ENCODE results near the gene RHOBTB3. TPM values are rescaled to one million over a fixed set of nuclear protein-coding genes. Genes with fewer than 3 reads are reported as not detected.
A peak's percentile ranks its signal among the peaks of the same experiment; 100 is the strongest.

The RHOBTB3 gene
- total RNA-seq, 4 donors from 2014 or later = 58.7 to 85.7 (median 68.0) TPM

- intact Hi-C loops (cut with DNase I) = loop anchor here (10.0 kb wide), 1 partner anchor 71 kb away; no protein-coding TSS in a partner anchor
- peaks cover 27 to 28% of the 10 kb centered on the region in 2 donors for H3K4me1 ChIP-seq
- H3K4me3 ChIP-seq (replicated peaks in 1 of 3) = no peak overlapping the region
- H3K9me3 ChIP-seq = no peaks in the 10 kb centered on the region
- H3K27ac ChIP-seq = peak overlapping the region in 2 of 3 donors; percentile 1 to 3
- H3K36me3 ChIP-seq = no peaks in the 10 kb centered on the region
- 62 to 63% methylated on average over 1 of the region's 1 CpG for WGBS, 2 donors
- no peak for DNase-seq
- TF ChIP-seq CTCF (IDR thresholded peaks at IDR 0.05) (no peak), POLR2A (IDR thresholded peaks at IDR 0.05) (no peak)
- no peaks in the 10 kb centered on the region for H3K27me3 ChIP-seq
These were observed 4.3 kb downstream of the RHOBTB3 start for GRCh38 chr5:95735406-95735805.

- intact Hi-C loops (cut with DNase I) = loop anchor here (10.0 kb wide), 1 partner anchor 73 kb away; no protein-coding TSS in a partner anchor
- no peak overlapping the region for H3K4me3 ChIP-seq (replicated peaks in 1 of 3)
- no peaks in the 10 kb centered on the region for H3K27me3 ChIP-seq
- no peaks in the 10 kb centered on the region for H3K36me3 ChIP-seq
- no peak overlapping the region for H3K27ac ChIP-seq
- no peak for DNase-seq
- 74 to 80% methylated on average over 4 of the region's 4 CpGs for WGBS, 2 donors
- TF ChIP-seq POLR2A (IDR thresholded peaks at IDR 0.05) = no peak
- no peak for TF ChIP-seq CTCF (IDR thresholded peaks at IDR 0.05)
- H3K9me3 ChIP-seq = no peaks in the 10 kb centered on the region
- H3K4me1 ChIP-seq = peaks cover 22 to 24% of the 10 kb centered on the region in 2 donors
These were observed 6.9 kb downstream of the RHOBTB3 start for GRCh38 chr5:95738072-95738471.

GRCh38 chr5:95738834-95739233 lies 7.7 kb downstream of the RHOBTB3 start:
- peaks cover 16 to 24% of the 10 kb centered on the region in 2 donors for H3K4me1 ChIP-seq

GRCh38 chr5:95739857-95740256 lies 8.7 kb downstream of the RHOBTB3 start:
- Histone ChIP-seq H3K4me3 (replicated peaks in 1 of 3) (no peak overlapping the region), H3K36me3 (no peaks in the 10 kb centered on the region), H3K4me1 (peaks cover 14 to 17% of the 10 kb centered on the region in 2 donors), H3K27ac (no peak overlapping the region), H3K27me3 (no peaks in the 10 kb centered on the region), H3K9me3 (no peaks in the 10 kb centered on the region)
- 94 to 98% methylated on average over 2 of the region's 2 CpGs for WGBS, 2 donors
- DNase-seq = no peak
- TF ChIP-seq POLR2A (IDR thresholded peaks at IDR 0.05) (no peak), CTCF (IDR thresholded peaks at IDR 0.05) (no peak)
- intact Hi-C loops (cut with DNase I) = loop anchor here (10.0 kb wide), 1 partner anchor 75 kb away; no protein-coding TSS in a partner anchor

More at GRCh38 chr5:95738834-95739233, 7.7 kb downstream of the RHOBTB3 start:
- DNase-seq = no peak
- WGBS, 2 donors = 97 to 98% methylated on average over 4 of the region's 4 CpGs
- Histone ChIP-seq H3K27ac (no peak overlapping the region), H3K4me3 (replicated peaks in 1 of 3) (no peak overlapping the region), H3K27me3 (no peaks in the 10 kb centered on the region), H3K9me3 (no peaks in the 10 kb centered on the region), H3K36me3 (no peaks in the 10 kb centered on the region)
- intact Hi-C loops (cut with DNase I) = loop anchor here (10.0 kb wide), 1 partner anchor 74 kb away; no protein-coding TSS in a partner anchor
- TF ChIP-seq POLR2A (IDR thresholded peaks at IDR 0.05) = no peak
- no peak for TF ChIP-seq CTCF (IDR thresholded peaks at IDR 0.05)

GRCh38 chr5:95741458-95741857 lies 10.3 kb downstream of the RHOBTB3 start:
- no peak overlapping the region for H3K4me3 ChIP-seq (replicated peaks in 1 of 3)
- TF ChIP-seq CTCF (IDR thresholded peaks at IDR 0.05) (no peak), POLR2A (IDR thresholded peaks at IDR 0.05) (no peak)
- H3K9me3 ChIP-seq = no peaks in the 10 kb centered on the region
- H3K4me1 ChIP-seq = peaks cover 5 to 23% of the 10 kb centered on the region in 2 donors
- intact Hi-C loops (cut with DNase I) = no loop called here
- H3K27ac ChIP-seq = no peak overlapping the region
- no peaks in the 10 kb centered on the region for H3K36me3 ChIP-seq
- no peaks in the 10 kb centered on the region for H3K27me3 ChIP-seq
- WGBS, 2 donors = 93 to 94% methylated on average over 4 of the region's 4 CpGs
- no peak for DNase-seq

All from thyroid gland (tissue), 4 donors.